Measurements from ENCODE around the gene OLFML3.
"Not testable (repeated sequence)": the region's sequence is repeated elsewhere in the genome, so short reads cannot be mapped to it uniquely, and the experiment has no call there.

The OLFML3 gene

DNA sequence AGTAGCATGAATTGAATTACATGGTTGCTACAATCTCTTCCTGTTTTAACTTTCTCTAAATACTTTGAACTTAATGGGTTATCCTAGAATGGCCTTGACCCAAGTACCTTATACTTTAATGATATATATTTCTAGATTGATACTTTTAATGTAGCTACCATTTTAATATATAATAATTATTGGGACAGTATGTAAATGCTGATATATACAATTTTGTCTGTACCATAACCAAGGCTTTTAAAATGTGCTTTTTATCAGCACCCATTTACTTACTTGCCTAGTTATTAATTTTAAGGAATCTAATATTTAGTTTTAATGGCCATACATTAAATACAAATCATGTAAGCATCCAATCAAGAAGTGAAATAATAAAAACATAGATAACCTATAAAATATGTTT is 36.7 kb upstream of the OLFML3 start:
- DNase-seq (ENCODE audit: low spot score in 2 of 2) (no peak), ATAC-seq (ENCODE audit: low read depth) (no peak)
- Mint-ChIP-seq H3K36me3 (peaks cover 28% of the 10 kb centered on the region), H3K4me1 (peaks cover 42% of the 10 kb centered on the region), H3K27me3 (no peaks in the 10 kb centered on the region), H3K9me3 (no peaks in the 10 kb centered on the region), H3K27ac (no peak overlapping the region), H3K4me3 (no peak overlapping the region)

DNA sequence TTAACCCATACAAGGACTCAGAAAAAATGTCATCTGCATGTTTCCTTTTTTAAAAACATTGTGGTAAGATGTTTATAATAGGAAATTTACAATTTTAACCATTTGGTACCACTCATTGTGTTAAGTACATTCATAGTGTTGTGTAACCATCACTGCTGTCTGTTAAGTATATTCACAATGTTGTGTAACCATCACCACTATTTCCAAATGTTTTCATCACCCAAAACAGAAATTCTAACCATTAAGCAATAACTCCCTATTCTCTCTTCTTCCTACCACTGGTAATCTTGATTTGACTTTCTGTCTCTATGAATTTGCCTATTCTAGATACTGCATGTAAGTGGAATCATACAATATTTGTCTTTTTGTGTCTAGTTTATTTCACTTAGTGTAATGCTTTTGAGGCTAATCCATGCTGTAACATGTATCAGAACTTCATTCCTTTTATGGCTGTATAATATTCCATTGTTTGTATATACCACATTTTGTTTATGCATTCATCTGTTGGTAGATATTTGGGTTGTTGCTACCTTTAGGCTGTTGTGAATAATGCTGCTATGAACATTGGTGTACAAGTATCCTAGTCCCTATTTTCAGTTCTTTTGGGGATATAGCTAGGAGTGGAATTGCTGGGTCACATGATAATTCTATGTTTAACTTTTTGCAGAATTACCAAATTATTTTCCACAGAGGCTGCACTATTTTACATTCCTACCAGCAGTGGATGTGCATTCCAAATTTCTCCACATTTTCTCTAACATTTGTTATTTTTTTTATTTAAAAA is 36.1 kb upstream of the OLFML3 start:
- Mint-ChIP-seq H3K4me1 (peaks cover 39% of the 10 kb centered on the region), H3K27ac (no peak overlapping the region), H3K36me3 (peaks cover 28% of the 10 kb centered on the region), H3K4me3 (no peak overlapping the region), H3K27me3 (no peaks in the 10 kb centered on the region), H3K9me3 (no peaks in the 10 kb centered on the region)
- ATAC-seq (ENCODE audit: low read depth) (no peak), DNase-seq (ENCODE audit: low spot score in 2 of 2) (no peak)

DNA sequence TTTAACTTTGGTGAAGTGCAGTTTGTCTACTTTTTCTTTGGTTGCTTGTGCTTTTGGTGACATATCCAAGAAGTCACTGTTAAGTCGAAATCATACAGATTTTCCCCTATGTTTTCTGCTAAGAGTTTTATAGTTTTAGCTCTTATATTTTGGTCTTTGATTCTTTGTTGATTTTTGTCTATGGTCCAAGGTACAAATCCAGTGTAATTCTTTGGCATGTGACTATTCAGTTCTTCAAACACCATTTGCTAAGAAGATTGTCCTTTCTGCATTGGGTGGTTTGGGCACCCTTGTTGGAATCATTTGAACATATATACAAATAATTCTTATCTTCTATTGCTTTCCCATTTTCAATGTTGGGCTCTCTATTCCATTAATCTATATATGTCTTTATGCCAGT is 33.9 kb upstream of the OLFML3 start:
- Mint-ChIP-seq H3K36me3 (peaks cover 28% of the 10 kb centered on the region), H3K27me3 (no peaks in the 10 kb centered on the region), H3K9me3 (no peaks in the 10 kb centered on the region)

DNA sequence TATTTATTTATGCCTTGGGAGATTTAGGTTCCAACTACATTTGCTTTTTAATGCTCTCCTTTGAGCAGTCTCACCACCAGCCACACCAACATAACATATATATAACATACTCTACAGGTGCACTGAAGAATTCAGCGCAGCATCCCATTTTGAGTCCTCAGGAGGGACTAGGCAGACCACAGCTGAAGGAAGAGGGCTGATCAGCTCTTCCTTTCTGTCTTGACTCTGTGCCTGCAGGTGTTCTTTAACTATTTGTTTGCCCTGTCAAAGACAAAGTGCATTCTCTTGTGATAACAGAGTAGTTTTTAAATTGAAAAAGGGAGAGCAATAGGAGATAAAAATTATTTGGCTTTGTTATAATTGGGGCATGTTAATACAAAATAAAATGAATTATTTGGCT is 33.2 kb upstream of the OLFML3 start:
- H3K36me3 Mint-ChIP-seq: peaks cover 22% of the 10 kb centered on the region
- peak overlapping the region; percentile 78 for H3K27ac Mint-ChIP-seq
- H3K9me3 Mint-ChIP-seq: no peaks in the 10 kb centered on the region
- H3K4me3 Mint-ChIP-seq: no peak overlapping the region
- DNase-seq (ENCODE audit: low spot score in 2 of 2) (no peak), ATAC-seq (ENCODE audit: low read depth) (peak; percentile 51)
- no peaks in the 10 kb centered on the region for H3K27me3 Mint-ChIP-seq
- H3K4me1 Mint-ChIP-seq: peaks cover 22% of the 10 kb centered on the region

More for the DNA sequence above, 33.9 kb upstream of the OLFML3 start:
- DNase-seq (ENCODE audit: low spot score in 2 of 2) (no peak), ATAC-seq (ENCODE audit: low read depth) (no peak)
- H3K27ac Mint-ChIP-seq: no peak overlapping the region
- no peak overlapping the region for H3K4me3 Mint-ChIP-seq
- H3K4me1 Mint-ChIP-seq: peaks cover 27% of the 10 kb centered on the region

DNA sequence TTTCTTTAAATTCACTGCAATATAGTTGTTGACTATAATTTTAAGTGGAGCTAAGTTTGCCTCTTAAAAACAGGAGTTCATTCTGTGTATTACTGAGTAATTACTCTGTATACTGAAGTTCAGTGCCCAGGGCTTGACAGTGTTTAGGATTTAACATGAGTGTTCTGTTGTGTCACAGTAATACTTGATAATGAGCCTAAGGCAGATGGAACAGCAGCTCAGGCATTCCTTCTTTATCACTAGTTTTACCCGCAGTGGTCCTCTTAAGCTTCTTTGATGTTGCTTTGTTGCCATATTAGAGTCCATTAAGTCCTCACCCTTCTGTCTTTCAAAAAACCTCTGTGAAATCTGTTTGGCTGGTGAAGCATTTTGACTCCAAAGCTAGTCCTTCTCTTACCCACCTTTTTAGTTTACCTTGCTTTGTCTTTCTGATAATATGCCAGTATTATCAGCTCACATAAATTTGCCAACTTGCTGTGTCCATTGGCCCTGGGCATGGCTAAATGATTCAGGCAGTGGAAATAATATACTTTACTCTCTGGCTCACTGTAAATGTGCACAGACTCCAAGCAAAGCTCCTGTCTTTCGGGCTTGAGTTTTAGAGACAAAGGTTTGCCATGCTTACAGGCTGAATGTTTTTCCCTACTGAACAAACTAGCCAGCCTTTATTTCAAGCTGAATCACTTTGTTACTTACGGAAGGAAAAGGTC is 32.4 kb upstream of the OLFML3 start:
- Mint-ChIP-seq H3K36me3 (peaks cover 22% of the 10 kb centered on the region), H3K9me3 (no peaks in the 10 kb centered on the region), H3K4me1 (peaks cover 22% of the 10 kb centered on the region), H3K27ac (peak overlapping the region; percentile 78), H3K4me3 (no peak overlapping the region), H3K27me3 (no peaks in the 10 kb centered on the region)
- ATAC-seq (ENCODE audit: low read depth) (no peak), DNase-seq (ENCODE audit: low spot score in 2 of 2) (no peak)

DNA sequence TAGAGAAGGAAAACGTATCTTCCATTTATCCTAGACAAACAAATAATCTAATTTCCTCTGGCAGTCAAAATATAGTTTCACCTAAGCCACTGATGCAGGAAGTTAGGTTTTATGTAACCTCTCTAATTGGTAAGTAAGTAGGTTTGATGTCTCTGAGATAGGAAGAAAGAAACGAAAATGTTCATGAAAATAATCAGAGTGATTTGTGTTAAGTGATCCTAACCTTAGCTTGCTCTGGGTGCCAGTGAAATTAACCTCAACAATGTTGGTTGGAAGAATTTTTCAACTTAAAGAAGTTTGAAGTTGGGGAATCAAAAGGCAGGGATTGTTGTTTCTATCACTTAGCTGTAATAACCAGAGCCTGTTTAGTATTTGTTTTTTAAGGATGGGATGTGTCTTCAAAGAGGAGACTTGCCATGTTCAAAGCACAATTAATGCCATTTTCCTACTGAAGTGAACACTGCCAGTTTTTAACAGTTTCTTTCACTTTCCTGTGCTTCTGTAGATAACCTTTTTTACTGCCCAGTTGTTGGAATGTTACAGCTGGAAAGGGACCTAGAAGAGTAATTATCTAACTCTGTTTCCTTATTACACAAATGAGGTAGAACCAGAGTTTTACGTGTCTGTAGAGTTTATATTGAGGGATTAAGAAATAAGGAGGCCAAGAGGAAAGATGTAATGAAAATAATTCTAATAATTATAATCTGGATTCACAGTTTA is 31.7 kb upstream of the OLFML3 start:
- ATAC-seq (ENCODE audit: low read depth) (no peak), DNase-seq (ENCODE audit: low spot score in 2 of 2) (no peak)
- peak overlapping the region; percentile 78 for H3K27ac Mint-ChIP-seq
- H3K9me3 Mint-ChIP-seq: no peaks in the 10 kb centered on the region
- no peaks in the 10 kb centered on the region for H3K27me3 Mint-ChIP-seq
- H3K4me3 Mint-ChIP-seq: no peak overlapping the region
- peaks cover 20% of the 10 kb centered on the region for H3K36me3 Mint-ChIP-seq
- H3K4me1 Mint-ChIP-seq: peaks cover 22% of the 10 kb centered on the region

DNA sequence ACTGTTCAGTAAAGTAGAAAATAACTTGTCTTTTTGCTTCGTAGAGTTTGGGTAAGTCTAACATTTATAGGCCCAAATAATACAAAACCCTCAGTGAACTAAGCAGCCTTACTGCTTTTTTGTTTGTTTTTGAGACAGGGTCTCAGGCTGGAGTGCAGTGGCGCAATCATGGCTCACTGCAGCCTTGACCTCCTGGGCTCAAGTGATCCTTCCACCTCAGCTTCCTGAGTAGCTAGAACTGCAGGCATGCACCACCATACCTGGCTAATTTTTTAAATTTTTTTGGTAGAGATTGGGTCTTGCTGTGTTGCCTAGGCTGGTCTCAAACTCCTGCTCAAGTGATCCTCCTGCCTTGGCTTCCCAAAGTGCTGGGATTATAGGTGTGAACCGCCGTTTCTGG is 31.1 kb upstream of the OLFML3 start:
- not testable (repeated sequence) for H3K9me3 Mint-ChIP-seq; ATAC-seq (ENCODE audit: low read depth); H3K27me3 Mint-ChIP-seq; DNase-seq (ENCODE audit: low spot score in 2 of 2); H3K4me3 Mint-ChIP-seq
- H3K4me1 Mint-ChIP-seq: peaks cover 22% of the 10 kb centered on the region
- peaks cover 19% of the 10 kb centered on the region for H3K36me3 Mint-ChIP-seq
- peak overlapping the region; percentile 78 for H3K27ac Mint-ChIP-seq

DNA sequence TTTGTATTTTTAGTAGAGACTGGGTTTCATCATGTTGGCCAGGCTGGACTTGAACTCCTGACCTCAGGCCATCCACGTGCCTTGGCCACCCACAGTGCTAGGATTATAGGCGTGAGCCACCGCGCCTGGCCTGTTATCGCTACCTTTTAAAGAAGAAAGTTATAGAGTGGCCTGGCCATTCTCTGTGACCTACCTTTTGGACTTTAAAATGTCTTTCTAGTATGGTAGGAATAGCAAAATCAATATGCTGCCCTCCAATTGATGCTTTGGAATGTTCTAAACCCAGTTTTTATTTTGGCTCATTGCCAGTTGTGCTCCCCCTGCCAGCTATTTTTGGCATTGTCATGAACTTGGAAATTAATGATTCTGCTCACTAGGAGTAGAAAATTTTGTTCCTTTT is 30.3 kb upstream of the OLFML3 start:
- no peak for ATAC-seq (ENCODE audit: low read depth)
- Mint-ChIP-seq H3K9me3 (no peaks in the 10 kb centered on the region), H3K4me3 (no peak overlapping the region), H3K36me3 (peaks cover 18% of the 10 kb centered on the region), H3K4me1 (peaks cover 22% of the 10 kb centered on the region), H3K27ac (no peak overlapping the region), H3K27me3 (no peaks in the 10 kb centered on the region)
- no peak for DNase-seq (ENCODE audit: low spot score in 2 of 2)

DNA sequence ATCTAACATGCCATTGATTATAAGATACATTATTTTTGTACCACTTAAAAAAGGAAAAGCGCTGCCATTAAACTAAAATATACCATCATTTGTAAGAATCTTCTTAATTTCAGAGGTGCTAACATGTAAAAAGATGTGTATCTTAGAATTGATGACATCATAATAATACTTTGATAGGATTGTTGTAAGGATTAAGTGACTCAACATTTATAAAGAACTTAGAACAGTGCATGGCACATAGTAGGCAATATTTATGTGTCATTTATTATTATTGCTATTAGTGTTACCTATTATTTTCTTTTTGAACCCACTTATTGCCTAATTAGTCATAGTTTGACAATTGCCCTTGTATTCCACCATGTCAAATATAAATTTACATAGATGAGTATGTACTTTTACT is 28.4 kb upstream of the OLFML3 start:
- Mint-ChIP-seq H3K4me3 (no peak overlapping the region), H3K4me1 (peaks cover 16% of the 10 kb centered on the region), H3K36me3 (peaks cover 8% of the 10 kb centered on the region), H3K27ac (no peak overlapping the region), H3K9me3 (no peaks in the 10 kb centered on the region), H3K27me3 (no peaks in the 10 kb centered on the region)
- no peak for DNase-seq (ENCODE audit: low spot score in 2 of 2)
- ATAC-seq (ENCODE audit: low read depth): no peak

DNA sequence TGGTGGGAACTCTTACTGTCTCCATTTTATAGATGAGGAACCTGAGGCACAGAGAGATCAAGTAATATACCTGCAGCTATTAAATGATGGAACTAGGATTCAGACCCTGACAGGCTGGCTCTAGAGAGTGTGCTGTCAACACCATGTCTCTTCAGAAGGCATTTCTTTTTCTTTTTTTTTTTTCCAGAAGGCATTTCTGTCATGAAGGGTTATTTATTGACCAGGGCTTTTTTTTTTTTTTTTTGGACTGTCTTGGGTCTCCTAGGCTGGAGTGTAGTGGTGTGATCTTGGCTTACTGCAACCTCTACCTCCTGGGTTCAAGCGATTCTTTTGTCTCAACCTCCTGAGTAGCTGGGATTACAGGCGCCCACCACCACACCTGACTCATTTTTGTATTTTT is 27.6 kb upstream of the OLFML3 start:
- ATAC-seq (ENCODE audit: low read depth): no peak

DNA sequence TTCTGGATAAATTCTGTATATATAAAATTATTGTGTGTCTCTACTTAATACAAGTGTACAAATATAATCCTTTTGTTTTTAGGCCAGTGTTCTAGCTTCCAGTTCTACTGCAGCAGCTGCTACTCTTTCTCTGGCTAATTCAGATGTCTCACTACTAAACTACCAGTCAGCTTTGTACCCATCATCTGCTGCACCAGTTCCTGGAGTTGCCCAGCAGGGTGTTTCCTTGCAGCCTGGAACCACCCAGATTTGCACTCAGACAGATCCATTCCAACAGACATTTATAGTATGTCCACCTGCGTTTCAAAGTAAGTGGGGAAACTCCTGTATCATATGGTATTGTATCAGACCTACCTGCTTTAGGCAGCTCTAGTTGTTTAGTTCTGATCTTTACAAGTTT is 21.3 kb upstream of the OLFML3 start:
- Mint-ChIP-seq H3K27ac (no peak overlapping the region), H3K4me3 (no peak overlapping the region), H3K9me3 (no peaks in the 10 kb centered on the region), H3K4me1 (no peaks in the 10 kb centered on the region), H3K36me3 (peaks cover 18% of the 10 kb centered on the region), H3K27me3 (no peaks in the 10 kb centered on the region)
- no peak for ATAC-seq (ENCODE audit: low read depth)
- no peak for DNase-seq (ENCODE audit: low spot score in 2 of 2)

More for the DNA sequence above, 27.6 kb upstream of the OLFML3 start:
- Mint-ChIP-seq H3K27me3 (no peaks in the 10 kb centered on the region), H3K4me3 (no peak overlapping the region), H3K4me1 (peaks cover 10% of the 10 kb centered on the region), H3K9me3 (no peaks in the 10 kb centered on the region), H3K27ac (no peak overlapping the region), H3K36me3 (peaks cover 10% of the 10 kb centered on the region)
- no peak for DNase-seq (ENCODE audit: low spot score in 2 of 2)

DNA sequence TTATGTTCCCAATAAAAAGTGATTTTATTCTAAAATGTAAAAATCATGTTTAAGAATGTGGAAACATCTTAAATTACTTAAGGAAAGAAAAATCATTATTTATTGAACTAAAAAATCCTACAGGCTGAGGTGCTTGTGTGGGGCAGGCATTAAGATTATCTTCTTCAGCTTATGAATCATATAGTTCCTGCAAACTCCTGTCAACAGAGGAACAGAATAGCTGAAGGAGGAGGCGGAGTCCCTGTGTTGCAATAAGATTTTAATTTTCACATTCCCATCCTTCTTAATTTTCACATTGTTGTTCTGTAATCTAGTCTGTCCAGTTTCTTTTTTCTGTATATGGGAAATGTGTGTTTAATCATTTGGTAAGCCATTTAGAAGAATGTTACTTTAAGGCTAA is 20.6 kb upstream of the OLFML3 start:
- H3K36me3 Mint-ChIP-seq: peaks cover 23% of the 10 kb centered on the region
- no peak for DNase-seq (ENCODE audit: low spot score in 2 of 2)
- no peaks in the 10 kb centered on the region for H3K4me1 Mint-ChIP-seq
- no peaks in the 10 kb centered on the region for H3K27me3 Mint-ChIP-seq
- H3K4me3 Mint-ChIP-seq: no peak overlapping the region
- H3K9me3 Mint-ChIP-seq: no peaks in the 10 kb centered on the region
- no peak for ATAC-seq (ENCODE audit: low read depth)
- no peak overlapping the region for H3K27ac Mint-ChIP-seq

DNA sequence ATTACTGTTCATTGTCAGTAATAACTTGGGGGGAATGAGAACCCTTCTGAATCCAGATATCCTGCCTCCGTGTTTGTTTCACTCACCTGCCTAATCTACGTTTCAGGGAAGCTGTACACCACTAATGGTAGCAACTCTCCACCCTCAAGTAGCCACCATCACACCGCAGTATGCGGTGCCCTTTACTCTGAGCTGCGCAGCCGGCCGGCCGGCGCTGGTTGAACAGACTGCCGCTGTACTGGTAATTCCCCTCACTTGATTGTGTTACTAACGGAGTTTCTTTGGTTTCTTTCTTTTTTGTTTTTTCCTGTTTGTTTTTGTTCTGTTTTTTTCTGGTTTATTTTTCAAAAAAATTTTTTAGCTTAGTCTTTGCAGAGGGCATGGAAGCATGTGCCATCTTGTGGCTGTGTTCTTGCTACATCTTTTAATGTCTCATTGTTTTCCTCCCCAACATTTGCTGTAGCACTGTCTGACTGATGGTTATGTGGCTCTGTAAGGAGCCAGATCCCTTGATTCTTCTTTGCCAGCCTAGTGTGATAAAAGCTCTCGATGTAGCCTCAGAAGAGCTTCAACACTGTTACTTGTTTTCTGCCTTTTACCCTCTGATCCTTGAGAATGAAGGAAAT is 15.9 kb upstream of the OLFML3 start:
- Mint-ChIP-seq H3K9me3 (no peaks in the 10 kb centered on the region), H3K27ac (no peak overlapping the region)
- ATAC-seq (ENCODE audit: low read depth): no peak

More for the DNA sequence above, 15.9 kb upstream of the OLFML3 start:
- Mint-ChIP-seq H3K36me3 (peaks cover 34% of the 10 kb centered on the region), H3K4me1 (no peaks in the 10 kb centered on the region), H3K4me3 (no peak overlapping the region), H3K27me3 (no peaks in the 10 kb centered on the region)
- DNase-seq (ENCODE audit: low spot score in 2 of 2): no peak
